ENCODE results near the gene CASZ1. TPM values are rescaled to one million over a fixed set of nuclear protein-coding genes. Genes with fewer than 3 reads are reported as not detected.

CASZ1 gene
- total RNA-seq, 4 donors from 2014 or later = 21.9 to 60.2 (median 29.6) TPM

DNA sequence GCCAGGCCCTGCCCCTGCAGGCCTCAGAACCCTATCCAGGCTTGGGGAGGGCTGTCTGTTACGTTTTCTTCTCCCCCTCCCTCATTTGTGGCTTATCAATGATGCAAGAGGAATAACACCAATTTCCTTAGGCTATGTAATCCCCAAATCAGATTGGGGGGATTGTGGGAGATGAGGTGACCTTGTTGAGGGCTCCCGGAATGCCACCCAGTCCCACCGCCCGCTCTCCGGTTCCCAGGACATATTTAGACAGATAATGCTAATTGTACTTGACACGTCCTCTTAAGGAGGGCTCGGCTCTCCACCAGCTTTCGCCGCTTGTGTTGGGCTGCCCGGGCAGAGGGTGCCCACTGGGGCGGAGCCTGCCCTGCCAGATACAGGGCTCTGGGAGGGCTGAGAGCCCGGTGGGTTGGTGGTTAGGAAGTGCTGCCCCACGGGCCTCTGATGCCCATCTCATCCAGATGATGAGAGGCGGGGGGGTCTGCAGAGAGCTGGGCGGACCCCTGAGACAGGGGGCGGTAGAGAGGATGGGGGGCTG, 90.0 kb downstream of the CASZ1 start:
- H3K9me3 ChIP-seq = no peaks in the 10 kb centered on the region

GRCh38 chr1:10705953-10706352, 90.5 kb downstream of the CASZ1 start:
- intact Hi-C loops (cut with DNase I) = loop anchor here (10.0 kb wide), 1 partner anchor 159 kb away; no protein-coding TSS in a partner anchor
- Histone ChIP-seq H3K4me1 (peaks cover 15 to 28% (median 23%) of the 10 kb centered on the region in 4 donors), H3K36me3 (no peaks in the 10 kb centered on the region), H3K4me3 (no peak overlapping the region), H3K27me3 (peaks cover 0 to 8% (median 0%) of the 10 kb centered on the region in 4 donors), H3K27ac (replicated peaks in 1 of 4) (no peak overlapping the region), H3K9me3 (no peaks in the 10 kb centered on the region)
- no peak for DNase-seq (ENCODE audit: extremely low spot score)
- 94% methylated on average over 9 of the region's 13 CpGs for WGBS
- TF ChIP-seq EP300 (IDR thresholded peaks at IDR 0.05) (no peak), POLR2A (IDR thresholded peaks at IDR 0.05; ENCODE audit: low read depth) (no peak), POLR2AphosphoS5 (IDR thresholded peaks at IDR 0.05) (no peak)

More for the DNA sequence above, 90.0 kb downstream of the CASZ1 start:
- DNase-seq (ENCODE audit: extremely low spot score) = no peak
- no peak overlapping the region for H3K27ac ChIP-seq (replicated peaks in 1 of 4)
- peaks cover 15 to 28% (median 23%) of the 10 kb centered on the region in 4 donors for H3K4me1 ChIP-seq
- H3K27me3 ChIP-seq = peaks cover 0 to 8% (median 0%) of the 10 kb centered on the region in 4 donors
- H3K4me3 ChIP-seq = no peak overlapping the region
- WGBS = 91% methylated on average over 13 of the region's 16 CpGs
- TF ChIP-seq POLR2AphosphoS5 (IDR thresholded peaks at IDR 0.05) (no peak), EP300 (IDR thresholded peaks at IDR 0.05) (no peak), POLR2A (IDR thresholded peaks at IDR 0.05; ENCODE audit: low read depth) (no peak)
- TF ChIP-seq, protein P1, sequence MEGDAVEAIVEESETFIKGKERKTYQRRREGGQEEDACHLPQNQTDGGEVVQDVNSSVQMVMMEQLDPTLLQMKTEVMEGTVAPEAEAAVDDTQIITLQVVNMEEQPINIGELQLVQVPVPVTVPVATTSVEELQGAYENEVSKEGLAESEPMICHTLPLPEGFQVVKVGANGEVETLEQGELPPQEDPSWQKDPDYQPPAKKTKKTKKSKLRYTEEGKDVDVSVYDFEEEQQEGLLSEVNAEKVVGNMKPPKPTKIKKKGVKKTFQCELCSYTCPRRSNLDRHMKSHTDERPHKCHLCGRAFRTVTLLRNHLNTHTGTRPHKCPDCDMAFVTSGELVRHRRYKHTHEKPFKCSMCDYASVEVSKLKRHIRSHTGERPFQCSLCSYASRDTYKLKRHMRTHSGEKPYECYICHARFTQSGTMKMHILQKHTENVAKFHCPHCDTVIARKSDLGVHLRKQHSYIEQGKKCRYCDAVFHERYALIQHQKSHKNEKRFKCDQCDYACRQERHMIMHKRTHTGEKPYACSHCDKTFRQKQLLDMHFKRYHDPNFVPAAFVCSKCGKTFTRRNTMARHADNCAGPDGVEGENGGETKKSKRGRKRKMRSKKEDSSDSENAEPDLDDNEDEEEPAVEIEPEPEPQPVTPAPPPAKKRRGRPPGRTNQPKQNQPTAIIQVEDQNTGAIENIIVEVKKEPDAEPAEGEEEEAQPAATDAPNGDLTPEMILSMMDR (IDR thresholded peaks at IDR 0.05) = no peak
- H3K36me3 ChIP-seq = no peaks in the 10 kb centered on the region
- intact Hi-C loops (cut with DNase I) = loop anchor here (10.0 kb wide), 1 partner anchor 158 kb away; no protein-coding TSS in a partner anchor

- Histone ChIP-seq H3K4me1 (peaks cover 15 to 17% (median 16%) of the 10 kb centered on the region in 4 donors), H3K27me3 (peaks cover 0 to 8% (median 0%) of the 10 kb centered on the region in 4 donors), H3K9me3 (no peaks in the 10 kb centered on the region), H3K27ac (replicated peaks in 1 of 4) (peak overlapping the region in 2 of 4 donors; percentile 9 to 28), H3K36me3 (no peaks in the 10 kb centered on the region), H3K4me3 (peak overlapping the region; percentile 35 to 38 (median 37))
- WGBS = 50% methylated on average over 17 of the region's 44 CpGs
- intact Hi-C loops (cut with DNase I) = loop anchor here (10.0 kb wide), 1 partner anchor 160 kb away; no protein-coding TSS in a partner anchor
- no peak for DNase-seq (ENCODE audit: extremely low spot score)
- TF ChIP-seq, protein P1 (IDR thresholded peaks at IDR 0.05) = no peak
- TF ChIP-seq POLR2AphosphoS5 (IDR thresholded peaks at IDR 0.05) (no peak), EP300 (IDR thresholded peaks at IDR 0.05) (no peak), POLR2A (IDR thresholded peaks at IDR 0.05; ENCODE audit: low read depth) (no peak)
These were observed 92.0 kb downstream of the CASZ1 start for GRCh38 chr1:10704368-10704882.

GRCh38 chr1:10703702-10704101, 92.7 kb downstream of the CASZ1 start:
- DNase-seq (ENCODE audit: extremely low spot score) = no peak
- Histone ChIP-seq H3K36me3 (no peaks in the 10 kb centered on the region), H3K9me3 (no peaks in the 10 kb centered on the region), H3K27ac (replicated peaks in 1 of 4) (no peak overlapping the region), H3K4me1 (peaks cover 9 to 15% (median 13%) of the 10 kb centered on the region in 4 donors), H3K27me3 (peaks cover 0 to 8% (median 0%) of the 10 kb centered on the region in 4 donors), H3K4me3 (no peak overlapping the region)
- WGBS = 99% methylated on average over 8 of the region's 8 CpGs
- intact Hi-C loops (cut with DNase I) = loop anchor here (10.0 kb wide), 1 partner anchor 161 kb away; no protein-coding TSS in a partner anchor
- TF ChIP-seq POLR2AphosphoS5 (IDR thresholded peaks at IDR 0.05) = no peak
- TF ChIP-seq EP300 (IDR thresholded peaks at IDR 0.05) = no peak
- TF ChIP-seq POLR2A (IDR thresholded peaks at IDR 0.05; ENCODE audit: low read depth) = no peak
- TF ChIP-seq, protein P1 (IDR thresholded peaks at IDR 0.05) = no peak

GRCh38 chr1:10701145-10701544, 95.3 kb downstream of the CASZ1 start:
- Histone ChIP-seq H3K9me3 (no peaks in the 10 kb centered on the region), H3K4me3 (no peak overlapping the region), H3K4me1 (peaks cover 12 to 18% (median 14%) of the 10 kb centered on the region in 4 donors), H3K27ac (replicated peaks in 1 of 4) (no peak overlapping the region), H3K27me3 (peaks cover 0 to 8% (median 0%) of the 10 kb centered on the region in 4 donors), H3K36me3 (no peaks in the 10 kb centered on the region)
- intact Hi-C loops (cut with DNase I) = loop anchor here (10.0 kb wide), 1 partner anchor 164 kb away; no protein-coding TSS in a partner anchor
- no peak for DNase-seq (ENCODE audit: extremely low spot score)
- 81% methylated on average over 14 of the region's 14 CpGs for WGBS
- TF ChIP-seq, protein P1 (IDR thresholded peaks at IDR 0.05) = no peak
- TF ChIP-seq POLR2A (IDR thresholded peaks at IDR 0.05; ENCODE audit: low read depth) (no peak), POLR2AphosphoS5 (IDR thresholded peaks at IDR 0.05) (no peak), EP300 (IDR thresholded peaks at IDR 0.05) (no peak)
